ENCODE measurements around the gene RALB.
A peak's percentile ranks its signal among the peaks of the same experiment; 100 is the strongest.

The RALB gene

GRCh38 chr2:120252225-120253020 lies at the start of gene RALB:
RALB (plus strand) TSS chr2:120252852; CDS start chr2:120278665, 25,813 bp downstream.
- peak; percentile 99 for DNase-seq

- no peak for DNase-seq
Observed at GRCh38 chr2:120203251-120204021, 49.2 kb upstream of the RALB start.

- DNase-seq = no peak
Observed at GRCh38 chr2:120204022-120204405, 48.6 kb upstream of the RALB start.

GRCh38 chr2:120204417-120204816 lies 48.2 kb upstream of the RALB start:
- no peak for DNase-seq

- no peak for DNase-seq
Observed at GRCh38 chr2:120204945-120205670, 47.5 kb upstream of the RALB start.

GRCh38 chr2:120206022-120206581 lies 46.5 kb upstream of the RALB start:
- DNase-seq = no peak

GRCh38 chr2:120208381-120209353 lies 44.0 kb upstream of the RALB start:
- DNase-seq = no peak

- no peak for DNase-seq
Observed at GRCh38 chr2:120209427-120210269, 43.0 kb upstream of the RALB start.

- DNase-seq = no peak
Observed at GRCh38 chr2:120210270-120210693, 42.4 kb upstream of the RALB start.

- DNase-seq = no peak
Observed at GRCh38 chr2:120218181-120218580, 34.5 kb upstream of the RALB start.

GRCh38 chr2:120219291-120219690 lies 33.4 kb upstream of the RALB start:
- no peak for DNase-seq

GRCh38 chr2:120219766-120220165 lies 32.9 kb upstream of the RALB start:
- no peak for DNase-seq

GRCh38 chr2:120220756-120221155 lies 31.9 kb upstream of the RALB start:
- no peak for DNase-seq

GRCh38 chr2:120221616-120222015 lies 31.0 kb upstream of the RALB start:
- DNase-seq = no peak

GRCh38 chr2:120222186-120223033 lies 30.2 kb upstream of the RALB start:
- DNase-seq = no peak

GRCh38 chr2:120223034-120223912 lies 29.4 kb upstream of the RALB start, which contains the start of gene TMEM185B:
TMEM185B (minus strand) TSS chr2:120223400; CDS start chr2:120222976, 424 bp downstream.
- peak; percentile 52 for DNase-seq

- DNase-seq = no peak
Observed at GRCh38 chr2:120224256-120224655, 28.4 kb upstream of the RALB start.

- DNase-seq = no peak
Observed at GRCh38 chr2:120224735-120225548, 27.7 kb upstream of the RALB start.

Measured in amniotic stem cell (primary cell).